NCI-H1092 (cell line): ENCODE data around the gene DLL1.

Source experiments
- DNase-seq: peaks from one replicate; lab custom pipeline; 2025; lab: John Stamatoyannopoulos, UW

The DLL1 gene

DNA sequence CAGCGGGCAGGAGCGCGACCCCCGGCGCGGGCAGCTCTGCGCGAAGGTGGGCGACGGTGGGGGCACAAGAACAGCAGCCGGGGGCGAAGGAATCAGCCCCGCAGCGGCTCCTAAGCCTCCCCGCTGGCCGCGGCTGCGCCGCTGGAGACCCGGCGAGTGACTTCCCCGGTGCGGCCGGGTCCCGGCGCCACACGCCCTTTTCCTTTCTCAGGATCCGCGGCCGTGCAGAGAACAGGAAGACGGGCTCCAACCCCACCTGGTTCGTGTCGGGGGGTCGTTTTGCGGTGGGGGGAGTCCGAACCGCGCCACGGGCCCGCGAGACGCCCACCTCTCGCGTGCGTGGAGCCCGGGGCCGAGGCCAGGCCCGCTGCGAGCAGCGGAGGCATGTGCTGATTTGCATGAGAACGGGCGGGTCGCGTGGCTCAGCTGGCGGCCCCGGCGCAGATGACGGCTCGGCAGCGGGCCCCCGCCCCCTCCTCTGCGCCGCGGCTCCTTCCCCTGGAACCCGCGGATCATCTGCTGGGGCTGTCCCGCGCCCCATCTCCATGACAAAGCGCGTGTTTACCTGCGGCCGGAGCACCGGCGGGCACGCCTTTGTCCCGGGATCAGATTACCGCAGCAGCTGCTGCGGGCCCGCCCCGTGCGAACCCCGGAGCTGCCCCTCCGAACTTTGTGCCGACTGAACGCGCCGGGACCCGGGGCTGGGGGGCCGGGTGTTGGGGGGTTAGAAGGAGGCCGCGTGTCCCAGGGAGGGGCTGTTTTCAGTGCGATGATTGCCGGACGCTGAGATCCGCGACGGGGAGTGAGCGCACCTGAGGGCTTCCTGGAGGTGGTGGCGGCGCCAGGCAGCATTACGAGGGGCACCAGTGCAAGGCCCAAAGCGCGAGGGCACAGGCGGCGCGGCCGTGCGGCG lies 4.9 kb upstream of the DLL1 start:
- DNase-seq: peak; percentile 47

DNA sequence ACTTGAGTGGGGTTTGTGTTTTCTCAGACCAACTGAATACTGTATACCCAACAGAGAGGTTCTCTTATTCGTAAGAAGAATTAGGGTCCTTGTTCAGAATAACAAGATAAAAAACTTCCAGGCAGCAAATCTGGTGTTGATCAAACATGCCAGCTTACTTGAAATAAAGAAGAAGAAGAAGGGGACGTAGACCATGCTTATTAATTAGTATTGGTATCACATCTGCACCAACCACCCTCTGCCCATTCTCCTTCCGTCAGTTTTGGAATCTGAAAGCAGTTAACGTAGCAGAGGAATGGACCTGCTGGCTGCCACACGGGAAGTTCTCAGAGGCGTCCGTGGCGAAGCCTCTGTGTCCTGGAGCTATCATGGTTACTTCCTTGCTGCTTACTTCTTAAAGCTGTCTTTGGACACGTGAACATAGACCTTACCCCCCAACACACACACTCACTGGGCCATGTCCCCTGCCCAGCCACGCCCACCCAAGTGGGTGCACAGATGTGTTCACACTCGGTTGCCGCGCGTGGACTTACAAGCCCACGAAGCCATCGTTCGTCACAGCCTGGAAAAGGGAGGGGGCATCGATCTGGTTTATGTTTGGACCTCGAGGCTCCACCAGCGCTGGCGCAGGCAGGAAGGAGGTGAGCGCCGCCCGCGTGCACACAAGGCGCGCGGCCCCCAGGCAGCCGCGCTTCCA lies 4.1 kb upstream of the DLL1 start:
- DNase-seq: no peak

DNA sequence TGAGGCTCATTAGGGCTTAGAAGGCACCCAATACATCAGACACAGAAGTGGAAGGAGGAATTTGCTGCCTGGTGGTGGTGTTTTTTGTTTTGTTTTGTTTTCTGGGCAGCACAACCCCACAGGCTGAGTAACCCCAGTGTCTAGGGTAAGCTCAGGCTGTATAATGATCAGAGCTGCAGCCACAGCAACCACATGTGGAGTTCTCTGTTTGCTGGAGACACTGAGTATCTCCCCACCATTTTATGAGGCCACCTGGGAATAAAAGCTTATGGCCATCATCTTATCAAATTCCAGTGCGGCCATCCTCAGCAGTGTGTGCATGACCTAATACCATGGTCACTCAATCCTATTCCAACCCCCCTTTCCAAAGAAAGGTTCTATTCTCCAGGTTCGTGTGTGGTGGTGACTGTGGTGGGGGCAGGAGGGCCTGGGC lies 3.4 kb upstream of the DLL1 start:
- no peak for DNase-seq

DNA sequence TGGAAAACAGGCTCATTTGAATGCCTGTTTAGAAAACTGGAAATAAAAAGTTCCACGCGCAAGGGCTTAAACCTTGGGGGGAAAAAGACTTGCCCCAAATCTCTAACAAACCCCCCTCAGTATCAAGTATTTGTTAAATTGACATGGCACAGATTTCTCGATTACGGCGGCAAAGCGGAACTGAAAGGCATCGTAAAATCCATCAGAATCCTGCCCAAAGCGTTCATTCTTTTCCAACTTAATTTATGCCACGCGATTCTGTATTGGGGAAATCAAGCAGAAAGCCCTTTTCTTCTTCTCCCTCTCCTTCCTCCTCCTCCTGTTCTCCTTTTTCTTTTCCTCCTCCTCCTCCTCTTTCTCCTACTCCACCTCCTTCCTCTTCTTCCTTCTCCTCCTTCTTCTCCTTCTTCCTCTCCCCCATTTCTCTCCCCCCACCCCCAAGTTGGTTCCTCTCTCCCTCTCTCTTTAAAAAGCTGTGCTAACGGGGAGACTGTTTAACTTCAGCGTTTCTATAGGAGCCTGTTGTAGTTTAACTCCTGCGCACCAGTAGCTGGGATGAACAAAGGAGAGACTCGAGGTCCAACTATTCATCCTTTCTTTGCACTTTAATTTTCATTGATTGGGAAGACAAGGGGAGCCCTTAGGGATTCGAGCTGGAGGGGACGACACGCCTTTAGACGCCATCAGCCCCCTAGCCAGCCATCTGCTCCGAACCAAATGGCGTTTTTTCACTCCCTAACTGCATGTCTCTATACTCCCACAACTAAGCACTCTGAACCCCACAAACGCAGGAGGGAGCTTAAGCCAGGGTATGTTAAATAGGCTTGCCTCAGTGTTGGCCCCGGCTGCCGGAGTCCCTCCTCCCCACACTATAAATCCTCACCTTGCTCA lies 2.7 kb upstream of the DLL1 start:
- no peak for DNase-seq

DNA sequence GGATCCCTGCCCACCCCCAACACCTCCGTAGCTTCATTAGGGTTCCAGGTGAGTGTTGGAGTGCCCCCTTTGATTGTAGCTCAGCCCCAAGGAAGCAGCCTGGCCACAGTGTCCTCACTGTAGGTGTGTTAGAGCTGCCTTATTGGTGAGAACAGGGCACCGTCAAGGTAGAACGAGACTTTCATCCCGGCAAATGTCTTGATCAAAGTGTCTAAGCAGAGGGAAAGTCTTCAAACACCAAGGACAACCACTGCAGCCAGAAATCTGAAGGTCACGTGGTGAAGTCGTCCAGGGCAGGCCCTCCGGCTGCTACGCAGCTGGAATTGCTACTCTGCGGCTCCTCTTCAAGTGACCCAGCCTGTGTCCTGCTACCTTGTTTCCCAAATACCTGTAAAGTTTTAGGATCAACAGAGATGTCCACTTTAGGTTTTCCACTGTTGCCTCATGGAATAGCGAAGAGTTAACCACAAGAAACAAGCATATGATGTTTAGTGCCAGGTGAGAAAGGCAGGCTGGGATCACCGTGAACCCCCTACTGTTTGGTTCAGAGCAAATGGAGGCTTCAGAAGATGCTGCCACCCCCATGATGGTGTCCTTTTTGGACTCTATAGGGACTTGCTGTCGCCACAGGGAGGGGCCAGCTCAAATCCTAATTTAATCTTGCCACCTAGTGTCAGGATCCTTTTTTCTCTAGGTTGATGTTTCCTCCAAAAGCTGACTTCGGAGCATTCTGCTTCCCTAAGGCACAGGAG lies 1.7 kb upstream of the DLL1 start:
- DNase-seq: peak; percentile 36

DNA sequence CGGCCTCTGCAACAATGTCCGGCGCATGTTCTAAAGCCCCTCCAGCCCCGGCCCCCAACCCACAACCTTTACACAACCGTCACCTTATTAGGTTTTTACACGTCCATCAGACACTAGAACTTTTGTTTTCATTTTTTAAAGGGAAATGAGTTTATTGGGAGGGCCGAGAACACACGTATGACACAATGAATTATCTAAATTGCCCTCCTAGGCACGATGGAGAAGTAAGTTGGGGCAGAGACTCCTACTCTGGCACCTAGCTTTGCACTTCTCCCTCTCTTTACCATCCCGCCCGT lies 1.2 kb upstream of the DLL1 start:
- DNase-seq: no peak

DNA sequence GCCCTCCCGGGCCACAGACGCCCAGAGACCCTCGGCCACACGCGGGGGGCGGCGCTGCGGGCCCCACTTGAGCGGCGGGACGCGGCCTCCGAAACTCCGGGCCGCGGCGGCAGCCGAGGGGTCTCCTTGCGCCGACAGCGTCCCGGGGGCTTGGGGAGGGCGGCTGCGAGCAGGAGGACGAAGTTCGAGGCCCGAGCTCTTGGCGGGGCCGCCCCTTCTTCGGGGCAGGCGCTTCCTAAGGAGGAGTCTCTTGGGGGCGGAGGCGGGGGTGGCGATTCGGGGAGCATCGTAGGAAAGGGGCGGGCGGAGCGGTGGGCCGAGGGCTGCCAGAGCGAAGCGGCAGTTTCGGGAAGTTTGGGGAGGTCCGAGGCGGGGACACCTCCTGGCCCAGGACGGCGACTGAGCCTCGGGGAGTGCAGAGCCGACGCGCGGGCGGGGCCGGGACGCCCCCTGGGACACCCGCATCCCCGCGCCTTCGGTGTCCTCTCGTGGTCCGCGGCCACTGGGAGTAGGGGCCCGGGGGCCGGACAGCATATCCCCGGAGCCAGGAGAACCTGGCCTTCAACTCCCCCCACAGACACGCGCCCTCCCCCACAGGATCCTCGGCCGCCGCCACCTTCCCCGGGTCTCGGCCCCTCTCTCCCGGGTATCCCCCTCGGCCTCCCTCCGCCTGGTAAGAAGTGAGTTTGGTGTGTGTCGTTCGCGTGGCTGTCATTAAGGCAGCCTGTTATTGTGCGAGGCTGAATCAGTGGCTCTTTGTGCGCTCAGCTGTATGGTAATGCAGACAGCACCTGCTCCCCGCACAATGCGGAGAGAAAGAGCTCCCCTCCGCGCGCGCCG lies 613 bp upstream of the DLL1 start:
- peak; percentile 95 for DNase-seq

DNA sequence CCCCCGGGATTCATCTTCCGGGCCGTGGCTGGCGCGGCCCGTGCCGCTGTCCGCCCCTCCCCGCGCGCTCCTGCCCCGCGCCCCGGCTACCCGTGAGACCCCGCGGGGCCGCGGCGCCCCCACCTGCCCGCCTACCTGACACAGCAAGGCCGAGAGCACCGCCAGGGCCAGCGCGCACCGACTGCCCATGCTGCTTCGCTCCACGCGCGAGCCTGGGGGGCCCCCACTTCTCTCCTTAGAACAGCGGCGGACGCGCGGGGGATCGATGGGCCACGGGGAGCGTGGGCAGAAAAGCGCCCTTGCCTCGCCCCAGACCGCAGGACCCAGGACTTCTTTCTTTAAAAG lies 955 bp downstream of the DLL1 start:
- DNase-seq: no peak

DNA sequence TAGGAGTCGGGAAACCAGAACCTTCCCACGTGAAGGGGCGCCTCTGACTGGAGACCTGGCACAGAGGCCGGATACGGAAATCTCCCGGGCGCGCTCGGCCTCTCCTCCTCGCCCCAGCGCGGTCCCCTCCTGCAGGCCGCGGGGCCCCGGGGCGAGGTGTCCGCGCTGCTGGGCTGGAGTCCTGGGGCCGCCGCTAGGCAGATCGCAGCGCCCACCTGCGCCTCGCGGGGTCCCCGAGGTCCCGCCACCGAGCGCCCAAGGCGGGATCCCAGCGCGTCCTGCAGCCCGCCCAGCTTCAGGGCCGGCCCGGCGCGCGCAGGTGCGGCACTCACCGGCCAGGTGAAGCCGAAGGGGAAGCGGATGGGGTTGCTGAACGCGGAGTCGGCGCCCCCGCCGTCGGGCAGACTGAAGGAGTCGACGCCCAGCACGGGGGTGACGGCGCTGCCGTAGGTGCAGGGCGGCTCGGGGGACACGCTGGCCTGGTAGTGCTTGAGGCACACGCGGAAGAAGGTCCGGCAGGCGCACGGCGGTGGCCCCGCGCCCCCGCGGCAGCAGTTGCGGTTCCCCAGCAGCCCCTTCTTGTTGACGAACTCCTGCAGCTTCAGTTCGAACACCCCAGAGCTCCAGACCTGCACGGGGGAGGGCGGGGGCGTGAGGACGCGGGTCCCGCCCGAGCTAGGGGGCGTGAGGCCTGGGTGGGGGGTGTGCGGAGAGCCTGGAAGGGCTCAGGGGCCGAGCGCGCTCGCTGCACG lies 1.5 kb downstream of the DLL1 start:
- no peak for DNase-seq

DNA sequence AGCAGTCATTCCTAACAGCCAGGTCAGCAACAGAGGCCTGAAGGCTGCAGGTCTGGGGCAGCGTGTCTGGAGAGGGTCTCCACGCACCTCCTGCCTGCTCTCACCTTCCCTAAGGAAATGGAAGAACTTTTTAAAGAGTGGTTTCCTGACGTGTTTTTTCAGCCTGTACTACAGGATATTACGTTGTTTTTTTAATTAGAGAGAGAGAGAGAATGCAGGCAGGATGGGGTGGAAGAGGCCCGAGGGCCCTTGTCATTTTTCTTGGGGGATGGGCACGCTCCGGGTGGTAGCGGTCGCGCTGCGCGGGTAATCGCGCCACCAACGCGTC lies 2.1 kb downstream of the DLL1 start:
- no peak for DNase-seq

DNA sequence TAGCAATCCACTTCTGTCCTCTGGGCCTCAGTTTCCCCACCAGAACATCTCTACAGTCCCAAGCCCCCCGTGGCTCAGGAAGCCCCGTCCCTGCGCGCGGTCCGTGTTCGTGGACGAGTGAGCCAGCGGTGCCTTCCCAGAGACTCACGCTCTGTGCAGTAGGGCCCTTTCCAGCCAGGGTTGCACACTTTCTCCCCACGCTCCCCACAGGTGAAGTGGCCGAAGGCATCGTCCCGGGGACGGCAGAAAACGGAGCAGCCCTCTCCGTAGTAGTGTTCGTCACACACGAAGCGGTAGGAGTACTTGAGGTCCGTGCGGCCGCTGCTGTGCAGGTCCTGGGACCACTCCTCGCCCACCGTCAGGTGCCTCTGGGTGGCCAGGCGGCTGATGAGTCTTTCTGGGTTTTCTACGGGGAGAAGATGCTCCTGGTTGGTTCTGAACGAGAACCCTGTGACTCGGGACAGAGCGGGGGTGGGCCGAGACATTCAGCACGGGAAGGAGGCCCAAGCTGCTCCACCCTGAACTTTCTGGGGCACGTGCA lies 2.7 kb downstream of the DLL1 start:
- DNase-seq: no peak

DNA sequence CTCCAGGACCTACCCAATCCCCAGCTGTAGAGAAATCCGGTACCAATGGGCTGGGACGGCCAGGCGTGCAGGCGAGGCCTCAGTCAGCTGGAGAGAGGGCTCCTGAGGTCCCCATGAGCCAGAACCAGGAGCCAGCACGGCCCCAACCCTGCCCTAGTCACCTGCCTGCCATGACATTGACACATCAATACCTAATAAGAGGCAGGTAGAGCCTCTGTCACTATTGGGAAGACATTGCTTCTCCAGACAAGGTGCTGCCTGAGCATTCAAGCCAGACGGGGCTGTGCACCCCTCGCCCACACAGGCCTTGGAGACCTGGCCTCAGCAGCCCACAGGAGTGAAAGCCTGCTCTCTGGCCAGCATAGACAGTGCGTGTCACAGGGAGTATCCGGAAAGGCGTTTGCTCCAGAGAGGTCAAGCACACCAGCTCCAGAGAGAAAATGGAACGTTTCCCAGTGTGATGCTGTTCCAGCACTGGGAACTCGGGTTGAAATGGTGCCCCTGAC lies 3.5 kb downstream of the DLL1 start:
- no peak for DNase-seq

DNA sequence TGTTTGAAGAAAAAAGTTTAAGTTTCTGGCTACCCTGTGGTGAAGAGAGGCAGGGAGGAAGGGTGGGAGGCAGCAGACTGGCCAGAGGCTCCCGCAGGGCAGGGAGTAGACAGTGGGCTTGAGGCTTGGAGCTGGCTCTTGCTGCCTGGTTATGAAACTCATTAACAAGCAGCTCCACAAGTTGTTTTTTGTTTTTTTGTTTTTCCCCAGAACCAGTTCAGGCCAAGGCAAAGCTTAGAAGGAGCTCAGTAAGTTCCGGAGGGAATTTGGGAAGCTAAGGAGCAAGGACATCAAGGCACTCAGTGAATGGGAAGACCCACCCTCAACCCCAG lies 4.0 kb downstream of the DLL1 start:
- no peak for DNase-seq

DNA sequence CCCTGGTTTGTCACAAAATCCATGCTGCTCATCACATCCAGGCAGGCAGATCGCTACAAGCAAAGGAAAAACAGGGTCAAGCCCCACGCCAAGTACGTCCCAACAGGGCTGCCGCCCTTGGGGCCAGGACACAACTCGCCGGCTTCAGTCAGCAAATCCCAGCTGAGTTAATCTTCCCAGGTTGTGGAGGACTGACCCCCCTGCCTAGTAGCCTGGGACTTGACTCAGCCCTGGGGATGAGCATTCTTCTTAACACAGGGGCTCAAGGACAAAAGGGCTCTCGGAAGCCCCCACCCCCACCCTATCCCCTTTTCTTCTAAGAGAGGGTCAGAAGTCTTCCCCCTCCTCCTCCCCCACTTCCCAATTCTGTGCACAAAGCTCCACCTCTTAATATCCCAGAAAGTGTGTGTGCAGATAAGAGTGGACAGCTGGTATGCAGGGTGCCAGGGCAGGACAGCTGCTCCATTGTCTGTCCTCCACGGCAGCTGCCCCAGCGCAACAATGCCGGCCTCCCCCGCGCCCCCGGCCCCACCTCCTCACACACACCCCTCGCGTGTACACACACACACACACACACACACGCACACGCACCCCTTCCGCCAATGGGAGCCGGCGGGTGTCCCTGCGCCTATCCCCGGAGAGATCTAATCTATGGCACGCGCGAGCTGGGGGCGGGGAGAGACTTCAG lies 4.5 kb downstream of the DLL1 start:
- peak; percentile 68 for DNase-seq

DNA sequence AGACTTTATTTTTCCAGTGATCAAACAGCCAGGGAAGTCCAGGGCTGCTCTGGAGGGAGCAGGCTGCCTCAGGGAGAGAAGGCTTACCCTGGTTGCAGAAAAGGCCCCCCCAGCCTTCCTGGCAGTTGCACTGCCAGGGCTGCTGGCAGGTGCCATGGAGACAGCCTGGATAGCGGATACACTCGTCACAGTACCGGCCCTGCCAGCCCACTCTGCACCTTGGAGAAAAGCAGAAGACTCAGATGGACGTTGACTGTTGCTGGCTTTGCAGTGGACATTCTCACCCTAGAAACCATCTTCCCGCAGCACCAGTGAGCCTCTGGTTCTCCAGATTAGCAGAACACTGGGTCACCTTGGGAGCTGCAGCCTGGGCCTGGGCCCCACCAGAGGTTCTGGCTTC lies 5.4 kb downstream of the DLL1 start:
- peak; percentile 35 for DNase-seq

DNA sequence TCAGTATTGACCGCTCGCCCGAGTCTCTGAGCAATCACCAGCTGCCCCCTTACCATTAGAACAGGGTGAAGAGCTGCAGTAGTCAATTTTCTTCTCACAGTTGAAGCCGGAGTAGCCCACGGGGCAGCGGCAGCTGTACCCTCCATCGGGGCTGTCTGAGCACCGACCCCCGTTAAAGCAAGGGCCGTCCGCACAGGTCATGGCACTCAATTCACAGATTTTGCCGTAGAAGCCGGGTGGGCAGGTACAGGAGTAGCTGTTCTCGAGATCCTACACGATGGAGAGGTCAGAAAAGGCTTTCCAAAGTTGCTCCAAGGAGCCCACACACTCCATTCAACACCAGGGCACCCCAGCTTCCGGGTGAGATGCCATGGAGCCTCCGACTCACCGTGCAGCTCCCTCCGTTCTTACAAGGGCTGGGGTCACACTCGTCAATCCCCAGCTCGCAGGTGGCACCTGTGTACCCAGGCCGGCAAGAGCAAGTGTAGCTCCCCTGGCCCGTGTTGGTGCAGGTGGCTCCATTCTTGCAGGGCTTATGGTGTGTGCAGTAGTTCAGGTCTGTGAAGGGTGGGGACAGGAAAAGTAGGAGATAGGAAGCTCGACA lies 5.9 kb downstream of the DLL1 start:
- no peak for DNase-seq

DNA sequence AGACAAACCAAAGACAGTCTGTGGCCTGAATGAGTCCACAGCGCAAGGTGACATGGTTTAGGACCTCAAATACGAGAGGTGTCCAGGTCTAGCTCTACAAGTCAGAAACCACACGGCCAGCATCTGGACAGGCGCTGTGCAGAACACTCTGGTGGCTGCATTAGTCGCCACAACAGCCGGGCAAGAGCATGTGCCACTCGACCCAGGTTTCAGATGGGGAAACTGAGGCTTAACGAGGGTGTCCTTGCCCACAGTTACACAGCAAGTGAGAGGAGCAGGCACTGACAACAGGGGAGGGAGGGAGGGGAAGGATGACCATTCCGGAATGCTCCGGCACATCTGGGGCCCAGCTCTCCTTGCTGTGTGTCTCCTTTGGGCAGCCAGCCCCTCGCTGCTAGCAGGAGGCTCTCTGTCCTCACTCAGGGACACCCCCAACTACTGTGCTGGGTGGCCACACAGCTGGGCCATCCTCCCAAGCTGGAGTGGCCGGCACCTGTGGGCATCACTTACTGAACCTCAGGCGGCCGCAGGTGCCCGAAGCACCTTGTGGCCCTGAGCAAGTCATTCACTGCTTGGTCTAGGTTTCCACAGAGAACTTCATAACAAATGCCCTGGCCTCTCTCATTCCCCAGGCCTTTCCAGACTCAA lies 6.6 kb downstream of the DLL1 start:
- DNase-seq: no peak

DNA sequence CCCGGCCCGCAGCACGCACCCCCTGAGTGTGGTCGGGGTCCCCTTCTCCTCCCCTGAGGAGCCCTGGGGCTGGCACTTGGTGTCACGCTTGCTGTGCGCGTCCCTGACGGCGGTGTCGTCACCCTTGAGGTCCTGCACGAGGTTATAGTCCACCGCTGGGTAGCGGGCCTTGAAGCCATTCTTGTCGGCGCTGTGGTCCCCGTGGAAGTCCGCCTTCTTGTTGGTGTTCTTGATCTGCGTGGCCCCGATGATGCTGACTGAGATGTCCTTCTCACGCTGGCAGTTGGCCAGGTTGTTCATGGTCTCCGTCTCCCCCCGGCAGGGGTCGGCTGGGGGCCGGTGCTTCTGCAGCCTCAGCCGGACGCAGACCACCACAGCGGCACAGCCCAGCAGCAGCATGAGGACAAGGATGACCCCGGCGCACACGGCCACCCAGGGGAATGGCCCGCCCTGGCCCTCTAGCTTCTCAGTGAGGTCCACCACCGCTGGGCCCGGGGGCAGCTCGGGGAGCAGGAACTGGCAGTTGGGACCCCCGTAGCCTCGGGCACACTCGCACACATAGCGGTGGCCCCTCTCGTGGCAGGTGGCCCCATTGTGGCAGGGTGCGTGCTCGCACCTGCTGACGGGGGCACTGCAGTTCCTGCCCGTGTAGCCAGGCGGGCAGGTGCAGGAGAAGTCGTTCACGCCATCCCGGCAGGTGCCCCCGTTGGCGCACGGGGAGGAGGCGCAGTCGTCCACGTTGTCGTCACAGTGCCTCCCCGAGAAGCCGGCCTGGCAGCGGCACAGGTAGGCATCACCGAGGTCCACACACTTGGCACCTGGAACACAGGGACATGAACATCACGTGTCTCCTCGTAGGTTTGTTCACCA lies 7.4 kb downstream of the DLL1 start:
- DNase-seq: no peak
